NCI-H2196 (cell line): Measurements from ENCODE around the gene BHMT2.
A peak's percentile ranks its signal among the peaks of the same experiment; 100 is the strongest.

ENCODE experiments used
- DNase-seq: peaks from one replicate; lab custom pipeline; 2025; ENCODE audit not compliant: unreplicated experiment; lab: John Stamatoyannopoulos, UW

BHMT2 gene

DNA sequence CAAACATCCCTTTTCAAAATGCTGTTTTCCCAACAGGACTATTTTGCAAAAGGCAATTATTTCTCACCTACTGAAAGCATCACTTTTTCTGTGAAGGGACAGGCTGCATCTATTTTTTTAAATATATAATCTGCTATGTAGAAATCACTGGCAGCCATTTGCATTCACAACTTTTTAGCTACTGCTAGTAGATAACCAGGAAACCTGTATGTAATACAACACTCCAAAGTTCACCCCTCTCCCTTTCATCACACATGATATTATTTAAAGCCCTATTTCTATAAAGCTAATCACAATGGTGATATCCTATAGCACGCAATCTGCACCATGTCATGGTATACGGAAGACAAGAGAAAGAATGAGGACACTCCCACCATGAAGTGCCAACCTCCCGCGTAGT is 9.9 kb upstream of the BHMT2 start:
- no peak for DNase-seq

DNA sequence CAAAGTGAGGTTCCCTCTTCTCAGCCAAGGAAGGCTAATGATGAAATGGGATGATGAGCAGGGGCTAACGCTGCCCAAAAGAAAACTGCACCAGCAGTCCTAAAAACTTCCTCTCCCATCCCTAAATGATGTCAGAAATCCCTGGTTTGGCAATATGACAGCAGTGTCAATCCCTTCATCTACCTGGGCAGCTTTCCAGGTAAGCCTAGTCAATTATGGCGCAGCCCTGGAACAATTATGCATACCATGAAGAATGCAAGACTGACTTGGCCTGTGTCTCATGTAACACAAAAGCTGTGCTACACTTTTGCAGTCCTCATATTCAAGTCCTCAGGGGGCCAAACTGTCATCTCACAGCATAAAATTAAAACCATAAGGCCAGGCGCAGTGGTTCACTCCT is 7.1 kb upstream of the BHMT2 start:
- DNase-seq = peak; percentile 0

DNA sequence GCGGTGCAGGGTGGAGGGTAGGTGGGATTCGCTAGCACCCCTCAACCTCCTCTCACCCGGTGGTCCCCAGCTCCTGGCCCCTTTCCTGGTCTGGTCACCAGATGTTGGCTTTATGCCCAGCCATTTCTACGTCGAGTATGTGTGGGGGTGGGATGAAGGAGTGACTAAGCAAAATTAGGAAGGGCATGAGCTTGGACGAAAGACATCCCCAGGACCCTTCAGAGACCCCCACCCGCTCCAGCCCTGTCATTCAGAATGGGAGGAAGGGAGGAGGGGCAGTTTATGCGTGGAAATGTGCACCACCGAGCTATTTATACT is 742 bp downstream of the BHMT2 start:
- DNase-seq = no peak

DNA sequence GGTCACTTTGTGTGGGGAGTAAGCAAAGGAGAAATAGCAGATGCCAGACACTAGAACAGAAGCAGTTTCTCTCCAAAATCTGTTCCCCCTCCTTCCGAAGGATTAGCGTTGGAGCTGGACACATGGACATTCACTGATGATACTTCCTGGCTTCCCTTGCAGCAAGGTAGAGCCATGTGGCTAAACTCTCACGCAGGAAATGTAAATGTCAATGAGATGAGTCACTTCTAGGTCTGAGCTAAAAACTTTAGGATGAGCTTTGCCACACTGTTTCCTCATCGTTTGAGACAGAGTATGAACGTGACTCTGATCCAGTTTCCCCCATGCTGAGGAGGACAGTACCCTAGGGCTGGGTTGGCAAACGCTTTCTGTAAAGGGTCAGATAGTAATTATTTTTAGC is 5.1 kb downstream of the BHMT2 start:
- no peak for DNase-seq

DNA sequence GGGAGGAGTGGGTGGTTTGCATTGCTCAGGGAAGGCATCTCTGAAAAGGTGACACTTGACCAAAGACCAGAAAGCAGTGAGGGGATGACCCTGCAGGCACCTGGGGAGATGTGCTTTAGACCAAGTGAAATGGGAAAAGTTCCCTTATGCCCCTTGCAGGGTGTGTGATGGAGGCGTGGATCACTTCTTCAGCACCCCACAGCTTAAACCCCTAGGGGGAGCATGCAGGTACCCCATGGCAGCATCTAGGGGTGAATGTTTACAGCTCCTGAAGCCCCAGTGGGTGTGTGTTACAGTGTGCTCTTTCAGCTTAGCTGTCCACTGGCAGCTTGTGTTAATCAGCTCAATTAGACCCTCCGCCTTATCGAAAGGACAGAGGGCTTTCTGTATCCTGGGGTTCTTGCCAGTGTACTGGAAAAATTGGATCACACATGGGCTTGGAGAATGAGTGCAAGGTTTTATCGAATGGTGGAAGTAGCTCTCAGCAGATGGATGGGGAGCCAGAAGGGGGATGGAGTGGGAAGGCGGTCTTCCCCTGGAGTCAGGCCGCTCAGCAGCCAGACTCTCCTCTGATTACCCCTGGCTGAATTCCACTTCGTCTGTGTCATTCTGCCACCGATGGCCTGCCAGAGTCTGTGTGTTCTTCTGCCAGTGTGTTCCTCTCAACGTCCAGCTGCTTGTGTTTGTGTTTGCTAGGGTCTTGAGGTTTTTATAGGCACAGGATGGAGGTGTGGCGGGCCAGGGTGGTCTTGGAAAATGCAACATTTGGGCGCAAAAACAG is 6.3 kb downstream of the BHMT2 start:
- DNase-seq = no peak

DNA sequence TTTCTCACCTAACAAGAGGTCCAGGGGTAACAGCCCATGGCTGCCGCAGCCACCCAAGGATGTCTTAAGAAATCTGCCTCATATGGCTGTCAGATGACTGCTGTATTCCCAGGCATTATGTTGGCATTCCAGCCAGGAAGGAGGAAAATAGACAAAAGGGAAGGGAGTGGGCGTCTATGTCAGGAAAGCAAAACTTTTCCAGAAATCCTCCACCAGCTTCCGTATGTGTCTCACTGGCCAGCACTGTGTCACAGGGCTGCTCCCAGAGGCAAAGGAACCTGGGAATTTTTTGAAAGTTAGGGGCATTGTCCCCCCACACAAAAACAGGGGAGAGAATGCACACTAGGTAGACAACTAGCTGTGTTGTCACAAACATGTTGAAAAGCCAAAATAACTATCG is 7.3 kb downstream of the BHMT2 start:
- DNase-seq = no peak

DNA sequence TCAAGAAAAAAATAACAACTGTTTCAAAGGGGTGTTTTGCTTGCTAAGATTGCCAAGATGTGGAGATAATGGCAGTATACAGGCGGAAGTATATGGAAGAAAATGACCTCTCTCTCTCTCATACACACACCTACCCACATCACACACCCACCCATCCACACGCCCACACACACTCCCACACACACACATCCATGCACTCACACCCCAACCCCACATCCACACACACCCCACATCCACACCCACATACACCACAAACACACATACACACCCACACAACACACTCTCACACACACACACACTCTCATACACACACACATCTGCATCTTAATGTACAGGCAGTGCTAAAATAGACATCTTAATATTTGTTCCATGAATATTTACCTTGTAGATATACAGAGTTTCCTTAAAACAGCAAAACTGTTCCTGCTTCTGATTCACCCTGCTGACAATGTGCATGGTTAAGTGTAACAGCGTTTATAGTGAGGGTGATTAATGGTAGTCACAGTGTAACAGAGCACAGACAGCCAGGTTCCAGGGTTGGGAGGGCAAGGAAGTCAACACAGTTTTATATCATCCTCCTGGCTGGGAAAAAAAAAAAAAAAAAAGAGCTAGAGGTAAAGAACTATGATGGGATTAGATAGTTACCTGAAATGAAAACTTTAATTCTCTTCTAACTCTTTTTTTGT is 8.3 kb downstream of the BHMT2 start:
- no peak for DNase-seq

DNA sequence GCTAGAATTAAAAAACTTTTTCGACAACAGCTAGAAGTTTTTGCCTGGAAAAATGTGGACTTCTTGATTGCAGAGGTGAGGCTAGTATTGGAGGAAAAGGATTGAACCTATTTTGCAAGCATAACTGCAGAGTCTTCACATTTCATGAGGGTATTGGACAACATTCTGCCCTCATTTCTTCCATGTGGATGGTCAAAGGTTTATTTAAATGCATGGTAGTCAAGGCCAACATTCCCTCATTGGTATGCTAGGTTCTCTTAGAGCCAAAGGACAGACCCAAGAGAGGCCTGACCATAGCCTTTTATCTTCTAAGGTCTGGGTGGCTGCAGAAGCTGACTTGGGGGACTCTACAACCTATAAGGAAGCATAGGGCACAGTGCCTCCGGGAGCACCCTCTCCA is 11.2 kb downstream of the BHMT2 start:
- no peak for DNase-seq

DNA sequence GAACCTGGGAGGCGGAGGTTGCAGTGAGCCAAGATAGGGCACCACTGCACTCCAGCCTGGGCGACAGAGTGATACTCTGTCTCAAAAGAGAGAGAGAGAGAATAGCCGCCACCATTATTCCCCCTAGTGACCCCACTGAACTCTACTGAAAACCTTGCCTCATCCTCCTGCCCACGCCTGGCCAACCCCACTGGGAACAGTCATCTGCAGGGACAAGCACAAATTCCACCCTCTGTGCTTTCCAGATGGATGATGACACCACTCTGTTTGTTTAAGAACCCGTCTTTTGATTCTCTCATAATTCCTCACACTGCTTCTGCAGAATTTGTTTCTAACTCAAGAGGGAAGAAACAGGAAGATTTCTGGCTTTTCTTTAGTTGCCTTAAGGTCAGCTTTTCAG is 12.2 kb downstream of the BHMT2 start:
- no peak for DNase-seq

DNA sequence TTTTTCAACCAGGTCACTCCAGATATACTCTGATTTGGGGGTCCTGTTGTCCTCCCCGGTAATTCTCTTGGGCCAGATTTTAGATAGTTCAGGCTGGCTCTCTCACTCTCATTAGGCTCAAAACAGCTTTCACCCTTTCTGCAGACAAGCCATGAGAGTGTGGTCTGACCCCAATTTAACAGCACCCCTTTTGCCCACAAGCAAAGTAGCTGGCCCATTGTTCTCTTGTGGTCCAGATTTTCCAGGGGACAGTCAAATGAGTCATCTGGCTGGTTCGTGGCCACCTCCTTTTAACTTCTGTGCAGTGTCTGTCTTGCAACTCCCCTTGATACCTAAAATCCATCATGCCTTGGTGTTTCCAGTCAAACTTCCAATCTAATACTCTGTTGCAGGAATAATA is 16.5 kb downstream of the BHMT2 start:
- DNase-seq = no peak

DNA sequence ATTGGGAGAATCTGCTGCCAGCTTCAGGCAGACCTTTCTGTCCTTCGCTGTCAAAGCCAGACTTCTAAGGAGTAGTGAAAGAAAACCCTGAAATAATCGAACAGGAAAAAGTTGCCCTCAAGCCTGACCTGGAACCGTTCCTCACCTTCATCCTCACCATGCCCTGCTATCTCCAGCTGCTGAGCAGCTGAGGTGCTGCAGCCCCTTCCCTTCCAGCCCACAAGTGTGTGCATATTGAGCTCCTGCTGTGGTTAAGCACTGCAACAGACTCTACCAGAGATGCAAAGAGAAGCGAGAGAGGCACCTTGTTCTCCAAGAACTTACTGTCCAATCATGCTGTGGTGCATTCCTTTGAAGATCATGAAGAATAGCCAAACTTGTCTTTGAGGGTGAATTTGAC is 18.9 kb downstream of the BHMT2 start:
- no peak for DNase-seq

DNA sequence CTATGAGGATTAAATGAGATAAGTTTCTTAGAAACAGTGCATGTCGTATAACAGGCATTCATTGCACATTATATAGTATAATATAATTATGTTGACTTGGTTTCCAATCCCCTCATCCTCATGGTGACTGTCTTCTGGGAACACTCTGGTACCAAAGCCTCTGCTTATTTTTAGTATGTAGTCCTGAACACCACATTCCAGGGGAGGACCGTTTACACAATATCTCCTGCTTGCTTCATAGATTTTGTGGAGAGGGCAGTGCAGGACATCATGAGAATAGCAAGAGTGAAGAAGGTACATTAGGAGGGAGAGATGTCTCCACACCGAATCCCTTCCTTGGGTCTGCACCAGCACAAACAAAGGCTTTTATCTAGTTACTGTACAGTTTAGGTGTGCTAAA is 21.5 kb downstream of the BHMT2 start:
- DNase-seq = no peak

DNA sequence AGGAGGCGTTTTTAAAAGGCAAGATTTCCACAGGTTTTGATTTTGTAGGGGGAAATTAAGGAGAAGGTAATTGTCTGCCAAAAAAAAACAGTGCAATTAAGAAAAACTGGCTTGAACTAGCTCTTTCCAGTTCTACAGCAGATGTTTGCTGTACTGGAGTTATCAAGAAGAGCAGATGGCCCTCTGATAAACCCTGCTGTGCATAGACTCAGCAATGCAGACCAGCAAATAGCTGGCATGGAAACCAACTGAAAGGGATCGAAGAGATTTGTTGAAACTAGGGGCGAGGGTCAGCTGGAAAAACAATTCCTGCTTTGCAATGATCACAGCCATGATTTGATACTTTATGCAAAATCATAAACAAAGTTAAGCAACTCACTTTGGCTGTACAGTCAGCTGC is 24.2 kb downstream of the BHMT2 start:
- peak; percentile 4 for DNase-seq

DNA sequence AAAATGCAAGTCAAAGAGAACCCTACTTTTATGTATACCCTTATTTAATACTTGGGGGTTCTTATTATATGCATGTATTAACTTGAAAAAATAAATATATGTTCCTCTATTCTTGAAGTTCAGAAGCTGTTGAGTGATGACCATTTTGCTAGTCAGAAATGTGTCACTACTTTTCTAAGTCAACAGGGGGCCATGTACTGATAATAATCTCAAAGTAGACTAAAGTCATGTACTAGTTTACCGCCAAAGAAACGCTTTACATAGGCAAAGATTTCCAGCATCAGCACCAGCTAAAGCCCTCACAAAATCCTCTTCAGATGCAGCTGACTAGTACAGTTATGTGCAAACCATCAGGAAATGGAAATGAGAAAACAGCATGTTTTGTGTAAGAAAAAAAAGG is 36.3 kb downstream of the BHMT2 start:
- DNase-seq = no peak

DNA sequence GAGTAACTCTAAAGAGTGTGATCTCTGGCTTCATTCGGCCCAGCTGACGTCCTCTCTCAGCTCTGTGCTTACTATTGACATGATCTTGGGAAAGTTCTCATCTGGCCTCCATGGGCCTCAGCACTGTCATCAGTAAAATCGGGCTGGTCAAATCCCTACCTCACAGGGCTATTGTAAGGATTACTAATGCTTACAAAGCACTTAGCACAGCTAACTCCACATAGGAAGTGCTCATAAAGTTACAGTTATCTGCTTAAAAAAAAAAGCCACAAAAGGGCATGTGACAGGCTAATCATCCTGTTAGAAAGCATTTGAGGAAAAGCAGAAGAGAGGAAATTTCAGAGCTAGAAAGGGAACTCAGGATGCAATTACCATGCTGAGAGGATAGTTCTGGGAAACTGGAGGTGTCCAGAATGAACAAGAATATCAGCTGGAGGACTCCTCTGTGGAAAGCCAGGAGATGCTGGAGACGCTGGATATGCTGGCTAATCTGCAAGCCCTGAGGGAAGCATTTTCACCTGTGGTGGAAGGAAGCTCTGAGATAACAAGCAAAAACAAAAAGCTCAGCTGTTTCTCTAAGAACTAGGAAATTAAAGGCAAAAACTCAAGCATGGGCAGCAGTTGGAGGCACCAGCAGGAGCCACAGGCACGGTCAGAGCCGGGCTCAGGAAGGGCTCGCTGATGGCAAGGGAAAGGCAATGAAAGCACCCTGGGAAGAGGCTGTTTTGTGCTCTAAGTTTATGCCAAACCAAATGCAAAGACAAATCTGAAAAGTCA is 37.6 kb downstream of the BHMT2 start:
- no peak for DNase-seq

DNA sequence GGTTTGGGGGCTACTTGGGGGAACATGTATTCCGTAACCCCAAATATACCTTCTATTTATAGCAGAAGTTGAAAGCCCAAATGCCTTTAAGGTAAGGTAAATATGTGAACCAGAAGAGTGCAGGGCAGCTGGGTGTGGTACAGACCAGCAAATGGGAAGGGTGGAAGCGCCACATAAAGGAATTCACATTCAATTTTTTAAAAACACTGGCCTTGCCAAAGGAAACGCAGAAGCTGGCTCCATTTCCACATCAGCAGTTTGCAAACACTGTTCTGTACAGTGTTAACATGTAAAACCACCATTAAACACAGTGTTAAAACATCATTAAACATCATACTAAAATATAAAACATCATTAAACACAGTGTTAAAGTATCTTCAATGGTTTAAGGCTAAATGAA is 38.5 kb downstream of the BHMT2 start:
- DNase-seq = no peak

DNA sequence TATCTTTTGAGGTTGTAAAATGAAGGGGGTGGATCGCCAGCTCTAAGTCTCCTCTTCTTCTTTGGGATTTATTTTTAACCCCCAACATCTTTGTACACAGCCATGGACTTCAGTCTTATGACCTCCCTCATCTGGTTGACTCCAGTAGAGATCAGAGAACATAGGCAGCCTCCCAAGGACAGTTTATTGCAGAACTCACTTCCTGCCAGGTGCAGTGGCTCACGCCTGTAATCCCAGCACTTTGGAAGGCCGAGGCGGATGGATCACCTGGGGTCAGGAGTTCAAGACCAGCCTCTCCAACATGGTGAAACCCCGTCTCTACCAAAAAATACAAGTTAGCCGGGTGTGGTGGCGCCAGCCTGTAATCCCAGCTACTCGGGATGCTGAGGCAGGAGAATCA is 39.2 kb downstream of the BHMT2 start:
- no peak for DNase-seq

DNA sequence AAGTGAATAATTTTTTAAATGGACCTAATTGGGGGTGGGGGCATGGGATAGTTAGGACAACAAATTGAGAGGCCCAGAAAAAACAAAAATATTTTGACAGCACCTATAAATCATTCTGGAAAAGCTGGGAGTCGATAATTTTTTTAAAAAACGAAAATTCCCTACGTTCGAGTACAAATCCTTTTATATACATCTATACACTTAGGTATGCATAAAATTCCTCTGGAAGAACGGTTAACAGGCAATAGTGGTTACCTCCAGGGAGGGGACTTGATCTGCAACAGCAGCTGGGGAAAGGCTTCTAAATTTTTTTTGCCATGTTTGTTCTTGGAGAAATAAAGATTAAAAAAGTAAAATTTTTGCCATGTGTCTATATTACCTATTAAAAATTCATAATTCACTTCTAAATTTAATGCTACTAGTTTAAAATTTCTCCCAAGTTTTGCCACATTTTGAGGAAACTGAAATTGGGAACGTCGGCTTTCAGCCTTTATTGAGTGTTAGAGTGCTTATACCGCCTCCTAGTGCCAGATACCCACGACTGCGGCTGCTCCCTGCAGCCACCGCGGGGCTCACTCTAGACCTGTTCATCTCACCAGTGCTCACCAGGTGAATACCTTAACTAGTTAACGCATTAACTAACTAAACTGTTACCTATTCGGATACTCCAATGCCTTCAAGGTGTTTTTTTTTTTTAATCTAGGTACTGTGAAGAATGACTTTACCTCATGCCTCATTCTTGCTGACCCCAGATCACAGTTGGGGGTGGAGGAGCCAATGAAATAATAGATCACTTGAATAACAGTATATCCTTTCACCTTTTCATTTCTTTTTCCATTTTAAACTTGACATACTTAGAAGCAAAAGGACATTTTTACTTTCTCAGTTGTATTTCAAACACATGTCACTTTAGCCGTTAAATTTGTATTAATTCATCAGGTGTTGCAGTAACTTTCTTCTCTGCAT is 40.2 kb downstream of the BHMT2 start:
- no peak for DNase-seq

DNA sequence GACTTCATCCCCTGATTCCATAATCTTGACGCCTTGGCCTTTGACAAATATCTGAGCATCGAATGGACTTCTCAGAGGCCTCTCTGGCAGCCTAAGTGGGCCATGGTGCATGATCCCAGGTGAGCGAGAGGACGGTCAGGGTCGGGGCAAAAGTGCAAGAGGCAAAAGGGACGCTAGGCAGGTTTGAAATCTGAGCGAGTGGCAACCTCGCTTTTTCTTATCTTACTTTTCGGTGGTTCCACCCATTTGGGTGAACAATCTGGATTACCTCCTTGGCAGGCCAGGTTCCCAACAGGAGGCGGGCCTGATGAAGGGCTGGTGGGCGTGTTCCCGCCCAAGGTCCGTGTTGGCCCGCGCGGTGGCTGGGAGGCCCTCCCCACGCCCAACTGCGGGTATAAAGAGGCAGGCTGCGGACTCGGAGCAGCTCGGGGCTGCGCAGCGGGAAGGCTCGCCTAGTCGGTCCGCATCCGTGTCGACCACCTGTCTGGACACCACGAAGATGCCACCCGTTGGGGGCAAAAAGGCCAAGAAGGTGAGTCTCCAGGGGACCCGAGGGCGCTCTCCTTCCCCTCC is 41.9 kb downstream of the BHMT2 start, which contains the start of gene BHMT:
BHMT (plus strand) TSS at position 423 of the 573 bp plus-strand sequence; CDS start at position 500, 77 bp downstream.
- DNase-seq = no peak

DNA sequence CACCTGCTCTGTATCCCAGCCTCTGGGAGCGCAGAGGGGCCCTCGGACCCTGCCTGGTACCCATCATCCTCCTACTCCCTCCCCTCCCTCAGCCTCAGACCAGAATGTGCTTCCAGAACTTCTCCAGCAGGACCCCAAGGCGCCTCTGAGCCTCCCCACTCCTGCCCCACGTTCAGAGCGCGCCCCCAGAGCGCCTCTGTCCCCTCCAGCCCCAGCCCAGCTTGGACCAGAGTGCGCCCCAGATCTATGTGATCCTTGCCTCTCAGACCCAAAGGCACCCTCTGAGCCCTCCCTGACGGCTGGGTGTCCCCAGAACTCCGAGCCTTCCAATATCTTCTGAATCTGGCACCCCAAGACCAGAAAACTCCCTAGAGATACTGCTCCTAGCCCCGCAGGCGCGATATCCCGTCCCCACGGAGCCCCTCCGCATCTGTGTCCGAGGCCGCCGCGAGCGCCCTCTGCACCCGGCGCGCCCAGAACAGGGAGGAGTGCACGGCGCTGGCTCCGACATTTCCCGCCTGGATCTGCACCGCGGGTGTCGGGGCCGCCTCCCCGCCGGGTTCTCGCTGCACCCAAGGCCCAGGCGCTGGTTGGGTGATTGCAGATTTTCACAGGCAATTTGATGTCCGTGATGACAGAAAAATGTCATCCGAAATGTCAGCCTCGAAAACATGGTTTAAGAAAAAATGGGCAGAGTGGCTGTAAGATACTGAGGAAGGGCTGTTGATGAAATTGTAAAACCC is 42.6 kb downstream of the BHMT2 start:
- DNase-seq = no peak
